Measurements from ENCODE around the gene ZDHHC11. TPM values are rescaled to one million over a fixed set of nuclear protein-coding genes. Genes with fewer than 3 reads are reported as not detected.
"Not testable (repeated sequence)": the region's sequence is repeated elsewhere in the genome, so short reads cannot be mapped to it uniquely, and the experiment has no call there.

Gene ZDHHC11
- total RNA-seq, 3 donors from 2014 or later = 3.0 to 11.3 (median 9.5) TPM

DNA sequence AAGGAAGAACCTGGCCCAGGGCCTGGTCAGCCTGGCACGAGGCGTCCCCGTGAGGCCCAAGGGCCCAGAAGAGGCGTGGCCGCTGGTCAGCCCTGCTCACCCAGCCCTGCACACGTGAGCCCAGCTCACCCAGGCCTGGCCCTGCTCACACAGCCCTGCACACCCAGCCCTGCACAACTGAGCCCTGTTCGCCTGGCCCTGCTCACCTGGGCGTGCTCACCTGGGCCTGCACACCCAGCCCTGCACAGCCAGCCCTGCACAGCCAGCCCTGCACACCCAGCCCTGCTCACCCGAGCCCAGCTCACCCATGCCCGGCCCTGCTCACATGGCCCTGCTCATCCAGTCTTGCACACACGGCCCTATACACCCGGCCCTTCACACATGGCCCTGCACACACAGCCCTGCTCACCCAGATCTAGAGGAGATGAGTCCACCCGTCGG, 2.1 kb downstream of the ZDHHC11 start:
- peaks cover 0 to 18% of the 10 kb centered on the region in 2 donors for H3K27me3 ChIP-seq
- intact Hi-C loops (cut with DNase I; ENCODE audit: low total_unique reads) = no loop called here
- TF ChIP-seq POLR2AphosphoS5 (IDR thresholded peaks at IDR 0.05) (no peak), POLR2A (IDR thresholded peaks at IDR 0.05) (no peak)
- TF ChIP-seq, protein P1, sequence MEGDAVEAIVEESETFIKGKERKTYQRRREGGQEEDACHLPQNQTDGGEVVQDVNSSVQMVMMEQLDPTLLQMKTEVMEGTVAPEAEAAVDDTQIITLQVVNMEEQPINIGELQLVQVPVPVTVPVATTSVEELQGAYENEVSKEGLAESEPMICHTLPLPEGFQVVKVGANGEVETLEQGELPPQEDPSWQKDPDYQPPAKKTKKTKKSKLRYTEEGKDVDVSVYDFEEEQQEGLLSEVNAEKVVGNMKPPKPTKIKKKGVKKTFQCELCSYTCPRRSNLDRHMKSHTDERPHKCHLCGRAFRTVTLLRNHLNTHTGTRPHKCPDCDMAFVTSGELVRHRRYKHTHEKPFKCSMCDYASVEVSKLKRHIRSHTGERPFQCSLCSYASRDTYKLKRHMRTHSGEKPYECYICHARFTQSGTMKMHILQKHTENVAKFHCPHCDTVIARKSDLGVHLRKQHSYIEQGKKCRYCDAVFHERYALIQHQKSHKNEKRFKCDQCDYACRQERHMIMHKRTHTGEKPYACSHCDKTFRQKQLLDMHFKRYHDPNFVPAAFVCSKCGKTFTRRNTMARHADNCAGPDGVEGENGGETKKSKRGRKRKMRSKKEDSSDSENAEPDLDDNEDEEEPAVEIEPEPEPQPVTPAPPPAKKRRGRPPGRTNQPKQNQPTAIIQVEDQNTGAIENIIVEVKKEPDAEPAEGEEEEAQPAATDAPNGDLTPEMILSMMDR (IDR thresholded peaks at IDR 0.05) = no peak
- H3K27ac ChIP-seq = no peak overlapping the region
- no peaks in the 10 kb centered on the region for H3K36me3 ChIP-seq
- no peaks in the 10 kb centered on the region for H3K9me3 ChIP-seq
- H3K4me3 ChIP-seq = no peak overlapping the region
- DNase-seq (ENCODE audit: low spot score in 2 of 2) = peak in 1 of 2 donors; percentile 31
- no peaks in the 10 kb centered on the region for H3K4me1 ChIP-seq

DNA sequence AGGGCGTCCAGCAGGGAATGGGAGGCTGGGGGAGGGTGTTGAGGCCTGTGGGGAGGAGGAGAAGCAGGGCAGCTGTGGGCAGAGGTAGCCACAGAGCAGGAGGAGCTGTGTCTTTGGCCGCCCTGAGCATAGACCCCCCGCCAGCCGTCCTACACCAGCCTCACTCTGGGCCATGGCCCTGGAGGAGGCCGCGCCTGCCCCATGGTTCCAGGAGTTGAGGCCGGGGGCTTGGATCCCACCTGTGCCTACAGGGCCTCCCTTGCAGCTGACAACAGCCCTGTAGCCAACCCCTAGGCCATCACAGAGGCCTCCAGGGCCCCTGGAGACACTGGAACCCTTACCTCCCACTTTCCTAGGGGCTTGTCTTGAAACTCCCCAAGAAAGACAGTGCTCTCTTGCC, 3.0 kb downstream of the ZDHHC11 start:
- intact Hi-C loops (cut with DNase I; ENCODE audit: low total_unique reads); H3K4me3 ChIP-seq: not testable (repeated sequence)
- peak in 1 of 2 donors; percentile 35 for DNase-seq (ENCODE audit: low spot score in 2 of 2)

DNA sequence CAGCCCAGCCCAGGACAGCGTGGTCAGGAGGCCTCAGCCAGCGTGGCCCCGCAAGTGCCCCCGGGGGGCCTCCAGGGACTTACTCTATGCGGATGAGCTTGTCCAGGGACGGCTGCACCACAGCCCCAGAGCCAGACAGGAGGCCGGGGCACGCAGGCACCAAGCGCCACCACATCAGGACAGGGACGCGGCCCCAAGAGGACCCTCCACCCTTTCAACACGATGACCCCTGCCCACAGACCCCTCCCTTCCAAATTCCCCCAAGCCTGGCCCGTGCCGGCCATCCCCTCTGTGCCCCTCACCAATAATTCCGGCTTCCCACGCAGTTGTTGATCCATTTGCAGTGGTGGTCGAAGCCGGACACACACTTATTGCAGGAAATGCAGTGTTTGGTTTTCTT, 3.6 kb downstream of the ZDHHC11 start:
- H3K9me3 ChIP-seq; intact Hi-C loops (cut with DNase I; ENCODE audit: low total_unique reads); H3K27ac ChIP-seq; H3K27me3 ChIP-seq; H3K4me3 ChIP-seq; H3K4me1 ChIP-seq; H3K36me3 ChIP-seq: not testable (repeated sequence)
- peak in 1 of 2 donors; percentile 31 for DNase-seq (ENCODE audit: low spot score in 2 of 2)

More for the DNA sequence above, 3.0 kb downstream of the ZDHHC11 start:
- not testable (repeated sequence) for H3K27ac ChIP-seq, H3K4me1 ChIP-seq, H3K36me3 ChIP-seq, H3K9me3 ChIP-seq, H3K27me3 ChIP-seq

DNA sequence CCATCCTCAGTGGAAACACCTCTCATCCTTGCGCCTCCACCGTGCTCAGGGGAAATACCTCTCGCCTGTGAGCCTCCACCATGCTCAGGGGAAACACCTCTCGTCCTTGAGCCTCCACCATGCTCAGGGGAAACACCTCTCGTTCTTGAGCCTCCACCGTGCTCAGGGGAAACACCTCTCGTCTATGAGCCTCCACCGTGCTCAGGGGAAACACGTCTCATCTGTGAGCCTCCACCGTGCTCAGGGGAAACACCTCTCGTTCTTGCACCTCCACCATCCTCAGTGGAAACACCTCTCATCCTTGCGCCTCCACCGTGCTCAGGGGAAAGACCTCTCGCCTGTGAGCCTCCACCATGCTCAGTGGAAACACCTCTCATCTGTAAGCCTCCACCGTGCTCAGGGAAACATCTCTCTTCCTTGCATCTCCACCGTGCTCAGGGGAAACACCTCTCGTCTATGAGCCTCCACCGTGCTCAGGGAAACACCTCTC, 4.1 kb downstream of the ZDHHC11 start:
- H3K36me3 ChIP-seq; H3K27ac ChIP-seq; H3K9me3 ChIP-seq; H3K4me1 ChIP-seq; H3K27me3 ChIP-seq; H3K4me3 ChIP-seq; intact Hi-C loops (cut with DNase I; ENCODE audit: low total_unique reads): not testable (repeated sequence)
- DNase-seq (ENCODE audit: low spot score in 2 of 2) = peak in 1 of 2 donors; percentile 50

DNA sequence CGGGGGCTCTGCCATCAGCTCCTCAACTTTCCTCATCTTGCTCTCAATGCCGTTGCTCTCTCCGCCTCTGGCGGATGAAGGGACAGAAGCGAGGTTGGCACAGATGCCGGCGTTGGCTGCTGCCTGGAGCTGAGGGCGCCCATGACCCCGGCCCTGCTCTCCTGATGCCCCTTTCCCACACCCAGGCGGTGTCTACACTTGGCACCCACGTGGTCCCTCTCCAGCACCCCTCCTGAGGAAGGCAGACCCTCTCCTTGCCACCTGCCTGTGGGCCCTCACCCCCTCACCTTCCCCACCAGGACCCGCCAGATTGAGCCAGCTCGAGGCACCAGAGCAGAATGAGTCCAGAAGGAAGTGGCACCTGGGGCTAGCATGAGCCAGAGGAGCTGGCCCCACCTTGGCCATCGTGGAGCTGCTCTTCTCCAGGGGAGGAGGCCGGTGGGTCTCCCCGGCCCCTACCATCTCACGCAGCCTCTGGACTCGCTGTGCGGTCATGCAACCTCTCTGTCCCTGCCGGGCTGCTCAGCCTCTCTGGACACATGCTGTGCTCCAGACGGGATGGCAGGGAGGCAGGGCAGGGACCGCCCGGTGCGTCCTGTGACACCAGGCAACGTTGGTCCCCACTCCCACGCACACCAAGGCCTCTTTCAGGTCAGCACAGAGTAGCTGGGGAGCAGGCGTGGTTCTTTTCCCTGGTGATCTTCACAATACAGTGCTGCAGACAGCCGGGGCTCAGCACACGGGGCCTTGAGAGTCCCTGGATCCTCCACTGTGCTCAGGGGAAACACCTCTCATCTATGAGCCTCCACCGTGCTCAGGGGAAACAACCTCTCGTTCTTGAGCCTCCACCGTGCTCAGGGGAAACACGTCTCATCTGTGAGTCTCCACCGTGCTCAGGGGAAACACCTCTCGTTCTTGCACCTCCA, 4.8 kb downstream of the ZDHHC11 start:
- H3K36me3 ChIP-seq; H3K27me3 ChIP-seq; DNase-seq (ENCODE audit: low spot score in 2 of 2); H3K9me3 ChIP-seq; H3K27ac ChIP-seq; intact Hi-C loops (cut with DNase I; ENCODE audit: low total_unique reads); H3K4me1 ChIP-seq; H3K4me3 ChIP-seq: not testable (repeated sequence)

DNA sequence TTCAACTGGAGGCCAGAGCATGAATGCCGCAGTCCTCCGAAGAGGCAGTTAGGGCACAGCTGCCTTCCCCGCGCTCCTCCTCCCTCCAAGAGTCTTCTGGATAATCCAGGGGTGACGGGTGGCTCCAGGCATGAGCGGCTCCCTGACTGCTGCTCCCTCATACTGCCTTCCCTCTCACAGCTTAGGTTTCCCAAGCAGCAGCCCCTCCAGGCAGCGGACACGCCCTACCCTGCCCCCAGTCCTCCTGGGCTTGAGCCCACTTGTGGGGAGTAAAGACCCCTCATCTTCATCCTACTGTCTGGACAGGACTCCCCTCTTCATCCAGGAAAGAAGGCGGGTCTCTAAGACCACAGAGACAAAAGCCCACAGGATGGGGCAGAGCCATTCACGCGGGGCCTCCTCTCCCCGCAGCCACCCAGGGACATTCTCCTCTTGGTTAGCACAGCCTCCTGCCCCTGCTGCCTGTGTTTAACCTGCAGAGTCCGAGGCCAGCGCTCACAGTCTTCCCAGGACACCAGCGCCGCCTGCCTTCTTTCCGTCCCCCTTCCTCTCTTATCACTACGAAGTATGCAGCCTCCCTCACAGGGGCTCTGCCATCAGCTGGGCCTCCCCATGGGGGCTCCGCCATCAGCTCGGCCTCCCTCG, 5.6 kb downstream of the ZDHHC11 start:
- H3K4me1 ChIP-seq; H3K36me3 ChIP-seq; H3K27ac ChIP-seq; intact Hi-C loops (cut with DNase I; ENCODE audit: low total_unique reads); H3K9me3 ChIP-seq; H3K4me3 ChIP-seq; H3K27me3 ChIP-seq: not testable (repeated sequence)
- peak in 1 of 2 donors; percentile 31 for DNase-seq (ENCODE audit: low spot score in 2 of 2)

DNA sequence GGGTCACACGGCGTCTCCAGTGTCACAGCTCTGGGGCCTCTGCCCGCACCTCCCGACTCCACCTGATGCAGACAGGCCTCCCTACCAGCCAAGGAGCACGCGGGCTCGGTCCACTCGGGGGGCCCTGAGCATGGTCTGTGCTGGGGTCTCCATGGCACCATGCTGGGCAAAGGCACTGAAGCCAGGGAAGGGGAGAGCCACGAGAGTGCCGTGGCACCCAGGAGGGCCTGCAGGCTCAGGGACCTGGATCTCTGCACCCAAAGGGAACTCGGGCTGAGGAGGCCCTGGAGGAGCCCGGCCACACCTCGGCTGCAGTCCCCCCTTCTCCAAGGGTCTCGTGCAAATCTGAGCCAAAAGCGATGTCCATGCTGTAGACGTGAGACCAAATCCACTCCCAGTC, 6.4 kb downstream of the ZDHHC11 start:
- H3K27ac ChIP-seq, H3K4me1 ChIP-seq, H3K27me3 ChIP-seq, H3K36me3 ChIP-seq, H3K9me3 ChIP-seq, H3K4me3 ChIP-seq: not testable (repeated sequence)
- DNase-seq (ENCODE audit: low spot score in 2 of 2) = peak in 1 of 2 donors; percentile 33
- intact Hi-C loops (cut with DNase I; ENCODE audit: low total_unique reads) = loop anchor here (5.0 kb wide), 1 partner anchor 87 kb away; no protein-coding TSS in a partner anchor

DNA sequence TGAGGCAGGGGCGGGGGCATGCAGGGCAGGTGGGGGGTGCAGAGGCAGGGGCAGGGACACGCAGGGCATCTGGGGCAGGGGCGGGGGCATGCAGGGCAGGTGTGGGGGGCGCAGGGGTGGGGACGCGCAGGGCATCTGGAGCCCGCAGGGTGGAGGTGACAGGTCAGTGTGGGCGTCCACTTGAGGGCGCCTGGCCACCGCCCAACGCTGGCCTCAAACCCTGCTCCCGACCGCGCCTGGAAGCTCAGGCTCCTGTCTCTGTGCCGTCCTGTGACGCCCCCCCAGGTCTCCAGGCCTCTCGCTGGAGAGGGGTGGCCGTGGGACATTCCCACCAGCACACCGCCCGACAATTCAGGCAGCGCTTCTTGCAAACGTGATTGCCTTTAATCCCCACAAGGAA, 6.9 kb downstream of the ZDHHC11 start:
- H3K4me3 ChIP-seq, H3K27ac ChIP-seq, H3K36me3 ChIP-seq, H3K27me3 ChIP-seq, H3K9me3 ChIP-seq, H3K4me1 ChIP-seq: not testable (repeated sequence)
- intact Hi-C loops (cut with DNase I; ENCODE audit: low total_unique reads) = loop anchor here (5.0 kb wide), 1 partner anchor 87 kb away; no protein-coding TSS in a partner anchor
- DNase-seq (ENCODE audit: low spot score in 2 of 2) = peak in 1 of 2 donors; percentile 30

DNA sequence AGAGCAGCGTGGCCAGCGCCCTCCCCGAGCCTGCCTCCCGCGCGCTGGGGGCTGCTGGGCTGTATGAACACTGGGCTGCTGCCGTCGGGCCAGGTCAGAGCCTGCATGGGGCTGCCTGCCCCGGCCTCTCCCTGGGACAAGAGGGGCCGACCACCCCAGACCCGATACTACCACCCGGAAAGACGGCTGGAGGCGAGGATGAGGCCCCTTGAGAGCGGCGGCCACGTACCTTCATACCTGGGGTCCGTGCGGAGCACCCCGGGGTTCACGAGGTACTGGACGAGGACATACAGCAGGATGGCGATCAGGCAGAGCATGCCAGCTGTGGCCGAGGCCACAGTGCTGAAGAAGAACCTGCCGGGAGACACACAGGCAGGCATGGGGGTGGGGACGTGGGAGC, 7.4 kb downstream of the ZDHHC11 start:
- not testable (repeated sequence) for H3K27me3 ChIP-seq, H3K4me1 ChIP-seq, H3K36me3 ChIP-seq, H3K27ac ChIP-seq, H3K4me3 ChIP-seq, H3K9me3 ChIP-seq
- peak in 1 of 2 donors; percentile 50 for DNase-seq (ENCODE audit: low spot score in 2 of 2)
- intact Hi-C loops (cut with DNase I; ENCODE audit: low total_unique reads) = loop anchor here (5.0 kb wide), 1 partner anchor 86 kb away; no protein-coding TSS in a partner anchor

DNA sequence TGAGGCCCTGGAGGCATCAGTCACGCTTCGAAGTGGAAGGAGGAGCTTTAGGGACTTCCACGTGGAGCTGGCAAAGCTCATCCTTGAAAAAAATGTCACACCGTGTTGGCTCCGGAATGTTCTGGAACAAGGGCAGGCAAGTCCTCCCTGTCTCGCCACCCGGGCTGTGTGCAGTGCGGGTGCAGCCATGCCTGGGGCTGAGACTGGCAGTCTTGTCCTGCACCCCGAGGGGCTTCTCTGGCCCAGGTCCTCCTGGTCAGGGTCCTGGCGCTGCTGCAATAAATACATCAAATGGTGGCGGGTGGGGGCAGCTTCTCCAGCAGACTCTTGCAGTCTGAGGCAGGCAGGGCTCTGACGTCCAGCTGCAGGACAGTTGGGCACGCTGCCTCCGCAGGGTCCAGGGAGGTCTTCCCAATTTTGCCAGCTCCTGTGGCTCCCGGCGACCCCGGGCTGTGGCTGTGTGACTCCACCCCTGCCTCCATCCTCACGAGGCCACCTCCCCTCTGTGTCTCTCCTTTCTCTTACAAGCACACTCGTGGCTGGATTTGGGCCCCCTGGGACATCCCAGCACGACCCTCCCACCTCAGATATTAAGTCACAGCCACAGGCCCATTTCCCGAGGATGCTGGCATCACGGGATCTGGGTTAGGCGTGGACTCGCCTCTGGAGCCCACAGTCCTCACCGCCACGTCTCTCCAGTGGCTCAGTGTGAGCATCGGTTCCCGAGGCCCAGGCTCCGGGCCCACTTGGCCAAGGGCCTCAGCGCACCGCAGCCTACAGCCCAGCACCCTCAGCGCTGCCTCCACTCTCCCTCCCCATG, 8.2 kb downstream of the ZDHHC11 start:
- not testable (repeated sequence) for H3K36me3 ChIP-seq, H3K4me3 ChIP-seq, H3K27me3 ChIP-seq, H3K27ac ChIP-seq, H3K4me1 ChIP-seq, H3K9me3 ChIP-seq
- DNase-seq (ENCODE audit: low spot score in 2 of 2) = peak in 1 of 2 donors; percentile 36
- intact Hi-C loops (cut with DNase I; ENCODE audit: low total_unique reads) = loop anchor here (5.0 kb wide), 1 partner anchor 85 kb away; no protein-coding TSS in a partner anchor
